SK-N-SH (cell line): Measurements from ENCODE around the gene ZNF513. TPM values are rescaled to one million over a fixed set of nuclear protein-coding genes. Genes with fewer than 3 reads are reported as not detected.

Experiments
- CTCF ChIA-PET: fragments of 300-600, 350-600 bp; formaldehyde crosslinking; extraction: SDS; loops from one replicate; lab custom pipeline; 2021; lab: Yijun Ruan, JAX
- POLR2A ChIA-PET: fragments of 350-600 bp; sonication (Branson Sonifier 250); formaldehyde crosslinking; extraction: SDS; loops from one replicate; lab custom pipeline; 2020; ENCODE audit warnings: antibody characterized with exemption, inconsistent platforms; lab: Yijun Ruan, JAX
- DNase-seq: peaks from one replicate; pipeline ENCODE4 v3.0.0; 2012
- H2AFZ ChIP-seq: fragments of 200-600 bp; sonication (generic); 2 replicates; pipeline ENCODE4 v1.8.1; 2016; ENCODE audit warnings: antibody characterized with exemption, mild to moderate bottlenecking, low read depth
- H3F3A ChIP-seq: fragments of 200-600 bp; sonication (generic); replicated peaks from 2 replicates; pipeline ENCODE3; 2016; ENCODE audit warnings: antibody characterized with exemption, mild to moderate bottlenecking; ENCODE audit not compliant: insufficient read depth
- H3K27ac ChIP-seq, 2 experiments: fragments of 200-500 bp in 1 of 2; fragments of 200-600 bp in 1 of 2; sonication (Bioruptor generic) in 1 of 2; sonication (generic), shearing (Covaris generic) in 1 of 2; 2 replicates each; pipeline versions ENCODE4 v1.5.1 to v1.6.1; 2014 to 2016; ENCODE audit warnings: low read depth in 2 of 2, inconsistent platforms in 1 of 2, low read length in 1 of 2, mild to moderate bottlenecking in 1 of 2, mixed read lengths in 1 of 2
- H3K27me3 ChIP-seq: fragments of 200-600 bp; sonication (generic), shearing (Covaris generic); 2 replicates; pipeline ENCODE4 v1.6.1; 2016; ENCODE audit warnings: mixed run types; ENCODE audit not compliant: insufficient read depth
- H3K36me3 ChIP-seq, 2 experiments: fragments of 200-500 bp in 1 of 2; fragments of 200-600 bp in 1 of 2; sonication (Bioruptor generic) in 1 of 2; sonication (generic) in 1 of 2; replicated peaks in 1 of 2; 2 replicates each; pipeline versions ENCODE3 to v1.5.1; 2014 to 2016; ENCODE audit warnings: low read length in 1 of 2, mild to moderate bottlenecking in 1 of 2; ENCODE audit not compliant: insufficient read depth in 2 of 2, control insufficient read depth in 1 of 2
- H3K4me1 ChIP-seq, 2 experiments: fragments of 200-500 bp in 1 of 2; fragments of 200-600 bp in 1 of 2; sonication (Bioruptor generic) in 1 of 2; sonication (generic), shearing (Covaris generic) in 1 of 2; 2 replicates each; pipeline versions ENCODE4 v1.5.1 to v1.6.1; 2014 to 2016; ENCODE audit warnings: low read depth in 1 of 2, low read length in 1 of 2, mixed run types in 1 of 2; ENCODE audit not compliant: insufficient read depth in 2 of 2, control insufficient read depth in 1 of 2
- H3K4me2 ChIP-seq: fragments of 200-600 bp; sonication (generic), shearing (Covaris generic); 2 replicates; pipeline ENCODE4 v1.6.1; 2017; ENCODE audit warnings: mixed run types
- H3K4me3 ChIP-seq, 2 experiments: fragments of 200-500 bp in 1 of 2; fragments of 200-600 bp in 1 of 2; sonication (Bioruptor generic) in 1 of 2; sonication (generic), shearing (Covaris generic) in 1 of 2; 2 replicates each; pipeline versions ENCODE4 v1.5.1 to v1.8.1; 2014 to 2016; ENCODE audit warnings: low read depth in 2 of 2, inconsistent platforms in 1 of 2, low read length in 1 of 2, mild to moderate bottlenecking in 1 of 2, mixed read lengths in 1 of 2, moderate library complexity in 1 of 2
- H3K79me2 ChIP-seq: fragments of 200-600 bp; sonication (generic); 2 replicates; pipeline ENCODE4 v1.8.1; 2017; ENCODE audit warnings: mild to moderate bottlenecking; ENCODE audit not compliant: insufficient read depth
- H3K9ac ChIP-seq: fragments of 200-600 bp; sonication (generic); 2 replicates; pipeline ENCODE4 v1.6.1; 2017; ENCODE audit warnings: mixed run types
- H3K9me2 ChIP-seq: fragments of 200-600 bp; sonication (generic); 2 replicates; pipeline ENCODE4 v1.6.1; 2017; ENCODE audit warnings: mixed run types
- H3K9me3 ChIP-seq: fragments of 200-600 bp; sonication (generic); 2 replicates; pipeline ENCODE4 v1.6.1; 2017; ENCODE audit warnings: mixed run types, mild to moderate bottlenecking, moderate library complexity
- H4K20me1 ChIP-seq: fragments of 200-600 bp; sonication (generic); 2 replicates; pipeline ENCODE4 v1.6.1; 2017; ENCODE audit warnings: mild to moderate bottlenecking, mixed run types; ENCODE audit not compliant: insufficient read depth
- CHD2 ChIP-seq: fragments of 150-350 bp; IDR thresholded peaks from 2 replicates; pipeline ENCODE4 v1.6.1; 2018; ENCODE audit warnings: low read length; ENCODE audit not compliant: partially characterized antibody
- EP300 ChIP-seq, 2 experiments: IDR thresholded peaks; 2 replicates each; pipeline versions ENCODE4 v1.4.0 to v1.6.1; 2012; ENCODE audit warnings: borderline replicate concordance in 1 of 2, low read depth in 1 of 2, low read length in 1 of 2
- FOXJ3 ChIP-seq: sonication (generic); formaldehyde crosslinking; IDR thresholded peaks from 2 replicates; pipeline ENCODE4 v1.5.1; 2020; ENCODE audit warnings: mild to moderate bottlenecking, missing genetic modification reagents
- FOXM1 ChIP-seq: IDR thresholded peaks from 2 replicates; pipeline ENCODE4 v1.4.0; 2012; ENCODE audit warnings: low read depth, mild to moderate bottlenecking
- GABPA ChIP-seq: IDR thresholded peaks from 2 replicates; pipeline ENCODE4 v1.4.0; 2012; ENCODE audit warnings: low read depth, mild to moderate bottlenecking
- GATA2 ChIP-seq: sonication (generic); formaldehyde crosslinking; IDR thresholded peaks from 2 replicates; pipeline ENCODE4 v1.5.0; 2020; ENCODE audit warnings: mild to moderate bottlenecking, missing genetic modification reagents
- MEF2A ChIP-seq: IDR thresholded peaks from 2 replicates; pipeline ENCODE4 v1.4.0; 2012; ENCODE audit warnings: low read depth, borderline replicate concordance
- MXI1 ChIP-seq: IDR thresholded peaks from 2 replicates; pipeline ENCODE4 v1.6.1; 2012; ENCODE audit warnings: mild to moderate bottlenecking, low read depth, low read length, improper control_type of control experiment
- NFIC ChIP-seq: IDR thresholded peaks from 2 replicates; pipeline ENCODE4 v1.4.0; 2012; ENCODE audit warnings: borderline replicate concordance
- NRF1 ChIP-seq: IDR thresholded peaks from 2 replicates; pipeline ENCODE4 v1.6.1; 2012; ENCODE audit warnings: low read depth, mild to moderate bottlenecking, low read length
- POLR2AphosphoS5 ChIP-seq: IDR thresholded peaks from 2 replicates; pipeline ENCODE4 v1.6.1; 2012; ENCODE audit warnings: low read depth, low read length
- REST ChIP-seq: IDR thresholded peaks from 2 replicates; pipeline ENCODE4 v1.6.1; 2012; ENCODE audit warnings: mild to moderate bottlenecking, low read depth, low read length, moderate library complexity
- RFX5 ChIP-seq: IDR thresholded peaks from 2 replicates; pipeline ENCODE4 v1.6.1; 2012; ENCODE audit warnings: mild to moderate bottlenecking, improper control_type of control experiment, low read length
- RXRA ChIP-seq: IDR thresholded peaks from 2 replicates; pipeline ENCODE4 v1.4.0; 2012; ENCODE audit warnings: low read depth, mild to moderate bottlenecking, borderline replicate concordance
- TEAD4 ChIP-seq: IDR thresholded peaks from 2 replicates; pipeline ENCODE4 v1.4.0; 2012; ENCODE audit warnings: mild to moderate bottlenecking, borderline replicate concordance; ENCODE audit not compliant: insufficient read depth
- ZBTB33 ChIP-seq: IDR thresholded peaks from 2 replicates; pipeline ENCODE4 v1.4.0; 2012; ENCODE audit warnings: low read depth, borderline replicate concordance
- WGBS: methylation state at CpG from one replicate; pipeline ENCODE4 v1.1.6; 2017; ENCODE audit warnings: low lambda C conversion rate; 5-methylcytosine and 5-hydroxymethylcytosine counted together
- polyA plus RNA-seq, 3 experiments: library from polyadenylated mRNA; depleted of rRNA; stranded (reverse); fragments of >200 nt; gene quantifications; 2 replicates each; pipeline ENCODE4 v1.2.3, GENCODE V29; 2012
- TF ChIP-seq, protein P1 (sequence below): IDR thresholded peaks from 2 replicates; pipeline ENCODE4 v1.4.0; 2012; ENCODE audit warnings: low read depth

Gene ZNF513
- polyA plus RNA-seq, 1 of the 3 experiments (the other 2 are of a cell fraction), result 53.8 TPM

DNA sequence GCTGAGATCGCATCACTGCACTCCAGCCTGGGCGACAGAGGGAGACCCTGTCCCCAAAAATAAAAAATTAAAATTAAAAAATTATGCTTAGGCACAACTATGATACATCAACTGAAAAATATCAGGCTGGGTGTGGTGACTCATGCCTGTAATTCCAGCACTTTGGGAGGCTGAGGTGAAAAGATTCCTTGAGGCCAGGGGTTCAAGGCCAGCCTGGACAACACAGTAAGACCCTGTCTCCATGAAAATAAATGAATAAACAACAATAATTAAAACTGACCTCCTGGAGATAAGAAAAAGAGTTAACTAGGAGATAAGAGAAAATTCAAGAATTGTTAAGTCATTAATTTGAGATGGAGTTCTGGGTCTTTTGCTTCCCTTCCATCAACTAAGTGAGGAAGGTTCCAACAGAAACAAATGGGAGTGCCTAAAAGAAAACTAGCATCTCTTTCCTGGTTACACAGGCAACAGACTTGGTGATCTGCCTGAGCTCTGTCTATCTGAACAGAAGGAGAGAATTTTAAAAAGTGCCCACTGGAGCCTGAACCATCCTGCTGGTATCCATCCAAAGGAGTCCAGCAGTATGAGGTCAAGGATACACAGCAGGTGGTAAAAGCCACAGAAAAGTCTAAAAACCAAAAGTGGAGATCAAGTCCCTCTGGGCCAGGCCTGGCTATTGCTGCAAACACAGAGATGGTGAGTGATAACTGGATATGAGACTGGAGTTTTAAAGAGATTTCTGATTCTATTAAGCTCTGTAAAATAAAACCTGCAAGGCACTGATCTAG is 20.0 kb upstream of the ZNF513 start:
- Histone ChIP-seq H3K4me3 (no peak overlapping the region), H3K9ac (no peak overlapping the region), H3K4me1 (no peaks in the 10 kb centered on the region; a peak in 1 of 4 replicates), H3K27me3 (no peaks in the 10 kb centered on the region), H2AFZ (no peak overlapping the region), H3K36me3 (peaks cover 0 to 32% of the 10 kb centered on the region in 2 experiments), H3K9me2 (no peaks in the 10 kb centered on the region), H3K79me2 (peaks cover 100% of the 10 kb centered on the region), H3F3A (no peaks in the 10 kb centered on the region), H3K27ac (no peak overlapping the region; a peak in 1 of 4 replicates), H4K20me1 (peaks cover 85% of the 10 kb centered on the region), H3K9me3 (no peaks in the 10 kb centered on the region), H3K4me2 (no peak overlapping the region; the same call in 1 of the 2 replicates)
- DNase-seq, result no peak
- peak; percentile 19; the same call in 1 of the 2 replicates for TF ChIP-seq GATA2
- no peak for TF ChIP-seq FOXM1
- CTCF ChIA-PET, result interaction anchor here (1.1 to 2.2 kb wide), 4 partner anchors 9 to 283 kb away, joined by 3 to 9 read pairs (median 4); partner anchors contain the start of genes PPM1G and ZNF513
- WGBS, result 100% methylated on average over 2 of the region's 2 CpGs
- POLR2A ChIA-PET, result interaction anchor here (0.7 to 1.4 kb wide), 3 partner anchors 9 to 29 kb away, joined by 3 read pairs; partner anchors contain the start of genes NRBP1 and PPM1G

- no peak overlapping the region for H3K27ac ChIP-seq
- no peaks in the 10 kb centered on the region for H3K9me3 ChIP-seq
- ChIA-PET CTCF (interaction anchor here (1.6 kb wide), 1 partner anchor 10 kb away, joined by 3 read pairs; the partner anchor contains the start of gene PPM1G), POLR2A (interaction anchor here (0.7 kb wide), 1 partner anchor 199 kb away, joined by 4 read pairs; no protein-coding TSS in a partner anchor)
- no peak overlapping the region for H3K4me2 ChIP-seq
- peaks cover 84% of the 10 kb centered on the region for H4K20me1 ChIP-seq
- peaks cover 0 to 32% of the 10 kb centered on the region in 2 experiments for H3K36me3 ChIP-seq
- H2AFZ ChIP-seq, result no peak overlapping the region
- H3K27me3 ChIP-seq, result no peaks in the 10 kb centered on the region
- no peak overlapping the region for H3K9ac ChIP-seq
- 94% methylated on average over 5 of the region's 5 CpGs for WGBS
- H3F3A ChIP-seq, result no peaks in the 10 kb centered on the region
- no peaks in the 10 kb centered on the region; a peak in 1 of 4 replicates for H3K4me1 ChIP-seq
- TF ChIP-seq GATA2 (no peak), POLR2AphosphoS5 (no peak), MXI1 (no peak), TEAD4 (no peak), ZBTB33 (no peak), REST (no peak), FOXM1 (no peak), GABPA (no peak), MEF2A (no peak), NFIC (no peak), CHD2 (no peak), RFX5 (no peak), RXRA (no peak), EP300 (IDR thresholded peaks at IDR 0.05; ENCODE audit: borderline replicate concordance in 1 of 2, low read depth in 1 of 2, low read length in 1 of 2) (no peak), NRF1 (no peak), FOXJ3 (CRISPR knock-in tag) (no peak)
- TF ChIP-seq, protein P1, sequence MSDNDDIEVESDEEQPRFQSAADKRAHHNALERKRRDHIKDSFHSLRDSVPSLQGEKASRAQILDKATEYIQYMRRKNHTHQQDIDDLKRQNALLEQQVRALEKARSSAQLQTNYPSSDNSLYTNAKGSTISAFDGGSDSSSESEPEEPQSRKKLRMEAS, result no peak
- no peak overlapping the region for H3K4me3 ChIP-seq
- H3K79me2 ChIP-seq, result peaks cover 100% of the 10 kb centered on the region
- no peak for DNase-seq
- H3K9me2 ChIP-seq, result no peaks in the 10 kb centered on the region
Measured at GRCh38 chr2:27398962-27399361, 18.4 kb upstream of the ZNF513 start.
